Nucleus accumbens (tissue), 56 donors: Measurements from ENCODE around the gene FAIM.
"Not testable (repeated sequence)": the region's sequence is repeated elsewhere in the genome, so short reads cannot be mapped to it uniquely, and the experiment has no call there.

Source experiments
- DNase-seq, 56 donors: peaks; one replicate each; lab custom pipeline; 2025; lab: John Stamatoyannopoulos, UW

FAIM gene

DNA sequence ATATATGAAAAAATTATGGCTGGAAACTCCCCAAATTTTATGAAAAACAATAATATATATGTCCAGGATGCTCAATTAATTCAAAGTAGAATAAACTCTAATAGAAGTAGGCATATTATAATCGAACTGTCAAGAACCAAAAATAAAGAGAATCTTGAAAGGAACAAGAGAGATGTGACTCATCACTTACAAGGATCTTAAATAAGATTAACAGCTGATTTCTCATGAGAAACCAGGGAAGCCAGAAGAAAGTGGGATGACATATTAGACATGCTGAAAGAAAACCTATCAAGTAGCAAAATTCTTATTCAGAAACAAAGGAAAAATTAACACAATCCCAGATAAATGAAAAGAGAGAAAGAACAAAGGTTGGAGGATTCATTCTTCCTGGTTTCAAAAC is 66.8 kb downstream of the FAIM start:
- no peak for DNase-seq

DNA sequence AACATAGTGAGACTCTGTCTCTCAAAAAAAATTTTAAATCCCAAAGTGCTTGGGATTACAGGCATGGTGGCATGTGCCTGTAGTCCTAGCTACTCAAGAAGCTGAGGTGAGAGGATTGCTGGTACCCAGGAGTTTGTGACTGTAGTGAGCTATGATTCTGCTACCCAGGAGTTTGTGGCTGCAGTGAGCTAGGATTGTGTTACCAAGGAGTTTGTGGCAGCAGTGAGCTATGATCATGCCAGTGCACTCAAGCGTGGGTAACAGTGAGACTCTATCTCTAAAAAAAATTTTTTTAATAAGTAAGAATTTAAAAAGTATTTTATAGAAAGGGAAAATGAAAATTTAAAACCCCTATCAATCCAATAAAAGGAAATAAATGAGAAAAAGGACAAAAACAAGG is 69.5 kb downstream of the FAIM start:
- DNase-seq, result no peak

DNA sequence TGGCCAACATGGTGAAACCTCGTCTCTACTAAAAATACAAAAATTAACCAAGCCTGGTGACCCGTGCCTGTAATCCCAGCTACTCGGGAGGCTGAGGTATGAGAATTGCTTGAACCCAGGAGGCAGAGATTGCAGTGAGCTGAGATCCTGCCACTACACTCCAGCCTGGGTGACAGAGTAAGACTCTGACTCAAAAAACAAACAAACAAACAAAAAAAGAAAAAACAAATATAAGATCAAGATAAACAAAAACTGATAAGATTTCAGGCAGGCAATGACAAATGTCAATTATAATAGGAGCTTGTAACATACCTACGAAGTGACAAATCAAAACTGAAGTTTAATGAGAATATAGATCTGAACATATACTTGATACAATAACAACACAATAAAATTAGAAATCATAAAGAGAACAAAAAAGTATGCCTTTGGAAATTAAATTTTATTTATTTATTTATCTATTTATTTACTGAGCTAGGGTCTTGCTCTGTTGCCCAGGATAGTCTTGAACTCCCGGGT is 70.4 kb downstream of the FAIM start:
- DNase-seq, result no peak

DNA sequence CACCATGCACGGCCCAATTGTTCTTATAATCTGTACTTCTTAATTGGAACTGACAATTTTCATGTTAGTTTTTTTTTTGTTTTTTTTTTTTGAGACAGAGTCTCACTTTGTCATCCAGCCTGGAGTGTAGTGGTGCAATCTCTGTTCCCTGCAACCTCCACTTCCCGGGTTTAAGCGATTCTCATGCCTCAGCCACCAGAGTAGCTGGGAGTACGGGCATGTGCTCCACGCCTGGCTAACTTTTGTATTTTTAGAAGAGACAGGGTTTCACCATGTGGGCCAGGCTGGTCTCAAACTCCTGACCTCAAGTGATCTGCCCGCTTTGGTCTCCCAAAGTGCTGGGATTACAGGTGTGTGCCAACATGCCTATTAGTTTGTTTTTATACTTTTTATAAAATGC is 72.4 kb downstream of the FAIM start:
- DNase-seq, result not testable (repeated sequence)

DNA sequence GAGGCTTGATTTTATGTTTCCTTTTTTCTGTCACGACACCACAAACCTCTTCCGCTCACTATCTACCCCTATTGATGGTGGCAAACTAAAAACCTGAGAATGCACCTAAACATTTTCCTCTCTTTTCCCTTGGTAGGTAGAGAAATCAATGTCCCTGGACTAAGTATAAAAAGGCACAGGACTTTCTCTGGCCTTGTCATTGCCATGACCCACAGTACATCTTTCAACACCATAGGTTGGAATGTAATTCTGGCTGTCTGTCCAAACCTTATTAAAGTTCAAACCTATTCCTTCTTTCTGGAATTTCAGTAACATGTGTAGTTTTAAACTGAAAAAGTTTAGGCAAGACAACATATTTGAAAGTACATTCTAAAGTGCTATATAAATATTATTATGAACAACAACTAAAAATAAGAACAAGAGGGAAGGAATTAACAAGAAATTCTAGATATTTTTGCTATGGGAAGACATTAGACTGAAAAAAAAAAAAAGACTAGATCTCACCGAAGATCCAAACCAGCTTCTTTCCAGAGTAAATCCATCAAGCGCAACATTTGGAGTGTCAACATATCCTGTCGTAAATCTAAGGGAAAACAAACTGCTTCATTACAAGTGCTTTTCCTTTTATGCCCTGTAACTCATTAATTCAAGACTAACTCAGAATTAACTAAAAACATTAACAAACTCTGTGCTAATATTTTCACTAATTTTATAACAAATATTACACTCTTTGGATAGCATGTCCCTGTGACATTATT is 73.1 kb downstream of the FAIM start:
- no peak for DNase-seq

DNA sequence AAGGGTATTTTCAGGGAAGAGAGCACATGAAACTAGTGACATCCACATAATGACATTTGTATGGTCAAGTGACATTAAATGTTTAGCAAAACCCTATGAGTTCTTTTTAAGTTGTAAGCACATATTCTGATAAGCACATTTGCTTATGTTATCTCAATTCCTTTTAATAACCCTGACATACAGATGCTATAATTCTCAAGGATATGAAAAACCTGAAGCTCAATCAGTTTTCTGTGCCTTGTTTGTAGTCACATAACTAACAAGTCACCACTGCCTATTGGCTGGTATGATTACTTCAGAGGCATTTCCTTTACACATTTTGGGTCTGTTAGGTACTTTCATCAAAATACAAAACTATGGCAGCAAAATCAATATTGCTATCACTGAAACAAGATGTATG is 74.1 kb downstream of the FAIM start:
- no peak for DNase-seq
